Ishikawa (cell line): ENCODE measurements around the gene POU2F1.

ENCODE experiments used
- CEBPB ChIP-seq: IDR thresholded peaks from 2 replicates; pipeline ENCODE4 v1.6.1; 2012
- CREB1 ChIP-seq: IDR thresholded peaks from 2 replicates; pipeline ENCODE4 v1.6.1; 2012; ENCODE audit warnings: low read depth
- EGR1 ChIP-seq: IDR thresholded peaks from 2 replicates; pipeline ENCODE4 v1.6.1; 2012
- EP300 ChIP-seq: IDR thresholded peaks from 2 replicates; pipeline ENCODE4 v1.6.1; 2012; ENCODE audit warnings: borderline replicate concordance
- FOXM1 ChIP-seq: IDR thresholded peaks from 2 replicates; pipeline ENCODE4 v1.6.1; 2012; ENCODE audit warnings: low read depth, borderline replicate concordance
- NFIC ChIP-seq: IDR thresholded peaks from 2 replicates; pipeline ENCODE4 v1.6.1; 2012
- RAD21 ChIP-seq: IDR thresholded peaks from 2 replicates; pipeline ENCODE4 v1.6.1; 2012; ENCODE audit warnings: low read depth
- TAF1 ChIP-seq: IDR thresholded peaks from 2 replicates; pipeline ENCODE4 v1.6.1; 2012; ENCODE audit warnings: low read depth, mild to moderate bottlenecking
- TCF12 ChIP-seq: IDR thresholded peaks from 2 replicates; pipeline ENCODE4 v1.6.1; 2012; ENCODE audit warnings: low read depth
- TEAD4 ChIP-seq: IDR thresholded peaks from 2 replicates; pipeline ENCODE4 v1.6.1; 2012
- USF1 ChIP-seq: IDR thresholded peaks from 2 replicates; pipeline ENCODE4 v1.6.1; 2012
- YY1 ChIP-seq: IDR thresholded peaks from 2 replicates; pipeline ENCODE4 v1.6.1; 2012; ENCODE audit warnings: low read depth
- ZBTB7A ChIP-seq: IDR thresholded peaks from 2 replicates; pipeline ENCODE4 v1.6.1; 2012; ENCODE audit warnings: low read depth
- TF ChIP-seq, protein P1 (sequence below): IDR thresholded peaks from 2 replicates; pipeline ENCODE4 v1.6.1; 2012; ENCODE audit warnings: low read depth, mild to moderate bottlenecking
- TF ChIP-seq, protein P2 (sequence below): IDR thresholded peaks from 2 replicates; pipeline ENCODE4 v1.6.1; 2012

The POU2F1 gene

DNA sequence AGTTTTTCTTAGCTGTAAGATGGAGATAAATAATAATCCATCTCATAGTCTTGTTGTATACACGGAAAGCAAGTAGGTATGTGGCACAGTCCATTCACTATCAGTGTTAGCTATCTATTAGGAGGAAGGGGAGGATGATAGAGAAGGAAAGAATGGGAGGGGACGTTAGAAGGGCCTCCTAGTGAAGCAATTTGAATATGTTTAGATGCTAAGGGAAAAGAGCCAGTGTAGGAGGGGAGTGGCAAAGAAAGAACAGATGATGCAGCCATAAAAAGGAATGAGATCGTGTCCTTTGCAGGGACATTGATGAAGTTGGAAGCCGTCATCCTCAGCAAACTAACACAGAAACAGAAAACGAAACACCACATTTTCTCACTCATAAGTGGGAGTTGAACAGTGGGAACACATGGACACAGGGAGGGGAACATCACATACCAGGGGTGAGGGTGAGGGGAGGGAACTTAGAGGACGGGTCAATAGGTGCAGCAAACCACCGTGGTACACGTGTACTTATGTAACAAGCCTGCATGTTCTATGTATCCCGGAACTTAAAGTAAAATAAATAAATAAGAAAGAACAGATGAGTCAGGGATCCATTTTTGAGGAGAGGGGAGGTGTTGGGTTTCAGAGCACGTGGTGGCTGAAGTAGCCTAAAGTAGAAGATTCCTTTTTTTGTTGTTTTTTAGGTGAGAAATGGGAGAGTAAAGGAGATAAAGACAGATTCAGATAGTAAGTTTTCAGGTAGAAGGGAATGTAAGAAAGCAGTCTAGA is 124.1 kb downstream of the POU2F1 start:
- TF ChIP-seq USF1 (no peak), RAD21 (no peak), CEBPB (no peak), TAF1 (no peak), CREB1 (no peak), ZBTB7A (no peak), YY1 (no peak), EP300 (no peak)
- TF ChIP-seq, protein P1, sequence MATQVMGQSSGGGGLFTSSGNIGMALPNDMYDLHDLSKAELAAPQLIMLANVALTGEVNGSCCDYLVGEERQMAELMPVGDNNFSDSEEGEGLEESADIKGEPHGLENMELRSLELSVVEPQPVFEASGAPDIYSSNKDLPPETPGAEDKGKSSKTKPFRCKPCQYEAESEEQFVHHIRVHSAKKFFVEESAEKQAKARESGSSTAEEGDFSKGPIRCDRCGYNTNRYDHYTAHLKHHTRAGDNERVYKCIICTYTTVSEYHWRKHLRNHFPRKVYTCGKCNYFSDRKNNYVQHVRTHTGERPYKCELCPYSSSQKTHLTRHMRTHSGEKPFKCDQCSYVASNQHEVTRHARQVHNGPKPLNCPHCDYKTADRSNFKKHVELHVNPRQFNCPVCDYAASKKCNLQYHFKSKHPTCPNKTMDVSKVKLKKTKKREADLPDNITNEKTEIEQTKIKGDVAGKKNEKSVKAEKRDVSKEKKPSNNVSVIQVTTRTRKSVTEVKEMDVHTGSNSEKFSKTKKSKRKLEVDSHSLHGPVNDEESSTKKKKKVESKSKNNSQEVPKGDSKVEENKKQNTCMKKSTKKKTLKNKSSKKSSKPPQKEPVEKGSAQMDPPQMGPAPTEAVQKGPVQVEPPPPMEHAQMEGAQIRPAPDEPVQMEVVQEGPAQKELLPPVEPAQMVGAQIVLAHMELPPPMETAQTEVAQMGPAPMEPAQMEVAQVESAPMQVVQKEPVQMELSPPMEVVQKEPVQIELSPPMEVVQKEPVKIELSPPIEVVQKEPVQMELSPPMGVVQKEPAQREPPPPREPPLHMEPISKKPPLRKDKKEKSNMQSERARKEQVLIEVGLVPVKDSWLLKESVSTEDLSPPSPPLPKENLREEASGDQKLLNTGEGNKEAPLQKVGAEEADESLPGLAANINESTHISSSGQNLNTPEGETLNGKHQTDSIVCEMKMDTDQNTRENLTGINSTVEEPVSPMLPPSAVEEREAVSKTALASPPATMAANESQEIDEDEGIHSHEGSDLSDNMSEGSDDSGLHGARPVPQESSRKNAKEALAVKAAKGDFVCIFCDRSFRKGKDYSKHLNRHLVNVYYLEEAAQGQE, result no peak

GRCh38 chr1:167345386-167345733 is 124.7 kb downstream of the POU2F1 start:
- no peak for TF ChIP-seq NFIC
- no peak for TF ChIP-seq CEBPB
- TF ChIP-seq, protein P2, sequence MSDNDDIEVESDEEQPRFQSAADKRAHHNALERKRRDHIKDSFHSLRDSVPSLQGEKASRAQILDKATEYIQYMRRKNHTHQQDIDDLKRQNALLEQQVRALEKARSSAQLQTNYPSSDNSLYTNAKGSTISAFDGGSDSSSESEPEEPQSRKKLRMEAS, result no peak
- TF ChIP-seq, protein P1, result no peak
- TF ChIP-seq EP300, result no peak
- TF ChIP-seq ZBTB7A, result no peak
- no peak for TF ChIP-seq RAD21
- no peak for TF ChIP-seq YY1
- TF ChIP-seq CREB1, result no peak
- no peak for TF ChIP-seq TEAD4
- TF ChIP-seq USF1, result no peak
- no peak for TF ChIP-seq TAF1

- TF ChIP-seq CREB1 (no peak), RAD21 (no peak), USF1 (no peak), YY1 (no peak), EGR1 (no peak), CEBPB (no peak), ZBTB7A (no peak), TCF12 (no peak), TEAD4 (no peak), EP300 (no peak), TAF1 (no peak), NFIC (no peak), FOXM1 (no peak)
- TF ChIP-seq, protein P1, result no peak
- TF ChIP-seq, protein P2, result no peak
These were observed 136.6 kb downstream of the POU2F1 start for GRCh38 chr1:167357305-167357704.

DNA sequence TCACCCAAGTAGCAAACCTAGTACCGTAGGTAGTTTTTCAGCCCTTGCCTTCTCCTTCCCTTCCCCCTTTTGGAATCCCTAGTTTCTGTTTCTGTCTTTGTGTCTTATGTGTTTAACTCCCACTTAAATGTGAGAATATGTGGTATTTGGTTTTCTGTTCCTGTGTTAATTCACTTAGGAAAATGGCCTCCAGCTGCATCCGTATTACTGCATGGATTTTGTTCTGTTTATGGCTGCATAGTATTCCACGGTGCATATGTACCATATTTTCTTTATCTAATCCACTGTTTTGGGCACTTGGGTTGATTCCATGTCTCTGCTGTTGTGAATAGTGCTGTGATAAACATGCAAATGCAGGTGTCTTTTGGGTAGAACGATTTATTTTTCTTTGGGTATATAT is 138.6 kb downstream of the POU2F1 start:
- no peak for TF ChIP-seq EP300
- TF ChIP-seq EGR1, result no peak
- no peak for TF ChIP-seq TCF12
- no peak for TF ChIP-seq USF1
- no peak for TF ChIP-seq TAF1
- no peak for TF ChIP-seq NFIC
